ENCODE results near the gene CFAP100.

The CFAP100 gene

DNA sequence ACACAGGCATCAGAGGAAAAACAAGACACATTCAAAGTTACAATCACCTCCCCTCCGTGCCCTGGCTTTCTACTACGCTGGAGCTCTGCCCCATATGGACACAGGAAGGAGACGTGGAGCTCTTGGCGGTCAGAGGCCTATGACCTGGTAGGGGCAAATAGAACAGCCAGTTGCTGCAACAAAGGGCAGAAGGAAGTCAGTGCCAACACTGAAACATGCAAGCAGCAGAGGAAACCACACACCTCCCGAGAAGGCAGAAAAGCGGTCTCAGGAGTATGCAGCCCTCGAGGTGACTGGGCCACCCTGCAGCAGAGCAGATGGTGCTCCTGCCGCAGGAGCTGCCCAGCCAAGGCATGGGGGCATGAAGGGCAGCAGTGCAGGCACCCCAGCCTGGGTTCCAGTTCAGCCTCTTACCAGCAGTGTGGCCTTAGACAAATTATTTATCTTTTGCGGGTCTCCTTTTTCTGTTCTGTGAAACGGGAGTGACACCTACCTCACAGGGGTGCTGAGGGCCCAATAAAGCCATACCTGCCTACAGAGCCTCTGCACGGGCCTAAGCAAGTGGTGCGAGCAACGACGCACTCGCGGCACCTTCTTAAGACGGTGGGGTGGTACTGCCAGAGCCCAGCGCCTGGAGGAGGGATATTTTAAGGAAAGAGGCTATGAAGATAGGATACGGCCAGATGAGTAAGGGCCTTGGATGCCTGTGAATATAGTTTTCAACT, 72.3 kb downstream of the CFAP100 start:
- no peak for DNase-seq (ENCODE audit: low read depth)
- TF ChIP-seq, protein P1, sequence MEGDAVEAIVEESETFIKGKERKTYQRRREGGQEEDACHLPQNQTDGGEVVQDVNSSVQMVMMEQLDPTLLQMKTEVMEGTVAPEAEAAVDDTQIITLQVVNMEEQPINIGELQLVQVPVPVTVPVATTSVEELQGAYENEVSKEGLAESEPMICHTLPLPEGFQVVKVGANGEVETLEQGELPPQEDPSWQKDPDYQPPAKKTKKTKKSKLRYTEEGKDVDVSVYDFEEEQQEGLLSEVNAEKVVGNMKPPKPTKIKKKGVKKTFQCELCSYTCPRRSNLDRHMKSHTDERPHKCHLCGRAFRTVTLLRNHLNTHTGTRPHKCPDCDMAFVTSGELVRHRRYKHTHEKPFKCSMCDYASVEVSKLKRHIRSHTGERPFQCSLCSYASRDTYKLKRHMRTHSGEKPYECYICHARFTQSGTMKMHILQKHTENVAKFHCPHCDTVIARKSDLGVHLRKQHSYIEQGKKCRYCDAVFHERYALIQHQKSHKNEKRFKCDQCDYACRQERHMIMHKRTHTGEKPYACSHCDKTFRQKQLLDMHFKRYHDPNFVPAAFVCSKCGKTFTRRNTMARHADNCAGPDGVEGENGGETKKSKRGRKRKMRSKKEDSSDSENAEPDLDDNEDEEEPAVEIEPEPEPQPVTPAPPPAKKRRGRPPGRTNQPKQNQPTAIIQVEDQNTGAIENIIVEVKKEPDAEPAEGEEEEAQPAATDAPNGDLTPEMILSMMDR (IDR thresholded peaks at IDR 0.05; ENCODE audit: low read length, missing control alignments), result no peak
- H3K4me3 ChIP-seq (replicated peaks; ENCODE audit: low read depth, low read length), result no peak overlapping the region

DNA sequence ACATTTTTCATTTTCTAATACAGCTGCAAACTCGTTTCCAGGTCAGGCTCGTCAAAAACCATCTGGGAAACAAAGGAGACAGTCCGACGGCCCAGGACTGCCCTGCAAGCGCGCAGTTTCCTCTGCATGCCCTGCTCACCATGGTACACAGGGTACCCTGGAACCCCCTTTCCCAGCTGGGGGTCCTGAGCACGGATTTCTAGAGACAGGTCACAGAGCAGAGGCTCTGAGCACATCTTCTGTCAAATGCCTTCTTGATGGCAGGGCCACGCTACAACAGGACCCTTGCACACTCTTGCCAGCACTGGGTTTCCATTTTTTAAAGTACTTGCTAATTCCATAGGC, 72.9 kb downstream of the CFAP100 start:
- DNase-seq (ENCODE audit: low read depth), result no peak
- TF ChIP-seq, protein P1 (IDR thresholded peaks at IDR 0.05; ENCODE audit: low read length, missing control alignments), result no peak
- H3K4me3 ChIP-seq (replicated peaks; ENCODE audit: low read depth, low read length), result no peak overlapping the region

DNA sequence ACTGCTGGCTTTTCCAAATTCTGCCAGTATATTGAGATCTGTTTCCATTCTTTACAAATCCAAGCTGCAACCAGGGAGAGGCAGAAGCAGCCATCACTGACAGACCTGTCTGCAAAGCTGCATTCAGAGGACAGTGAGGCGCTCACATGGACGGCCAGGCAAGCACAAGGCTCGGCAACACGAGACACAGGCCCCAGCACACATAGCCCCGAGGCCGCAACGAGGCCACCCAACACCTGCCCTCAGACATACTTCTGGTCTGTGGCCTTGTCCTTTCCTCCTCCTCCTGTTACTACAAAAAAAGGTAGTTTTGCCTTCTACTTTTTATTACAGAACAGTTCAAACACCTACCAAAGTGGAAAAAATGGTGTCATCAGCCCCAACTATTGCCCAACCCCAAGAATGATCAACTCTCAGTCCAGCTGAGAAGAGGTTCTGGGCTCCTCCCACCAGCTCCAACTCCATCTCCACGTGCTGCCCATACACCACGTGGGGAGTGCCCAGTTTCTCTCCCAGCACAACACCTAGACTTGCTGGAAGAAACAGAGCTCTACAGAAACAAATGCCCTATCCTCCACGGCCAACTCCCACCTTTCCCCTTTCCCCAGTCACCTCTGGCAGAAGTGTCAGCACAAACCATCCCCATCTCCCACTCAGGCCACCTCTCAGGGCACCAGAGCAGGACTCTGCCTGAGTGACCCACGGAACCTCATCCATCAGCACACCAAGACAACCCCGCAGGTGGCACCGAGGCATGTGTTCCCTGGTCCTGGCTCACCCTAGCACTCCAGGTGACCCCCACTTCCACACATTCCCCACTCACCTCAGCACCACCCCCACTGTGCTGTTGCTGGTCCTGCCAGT, 73.6 kb downstream of the CFAP100 start:
- DNase-seq (ENCODE audit: low read depth), result peak; percentile 26
- TF ChIP-seq, protein P1 (IDR thresholded peaks at IDR 0.05; ENCODE audit: low read length, missing control alignments), result no peak
- no peak overlapping the region for H3K4me3 ChIP-seq (replicated peaks; ENCODE audit: low read depth, low read length)

DNA sequence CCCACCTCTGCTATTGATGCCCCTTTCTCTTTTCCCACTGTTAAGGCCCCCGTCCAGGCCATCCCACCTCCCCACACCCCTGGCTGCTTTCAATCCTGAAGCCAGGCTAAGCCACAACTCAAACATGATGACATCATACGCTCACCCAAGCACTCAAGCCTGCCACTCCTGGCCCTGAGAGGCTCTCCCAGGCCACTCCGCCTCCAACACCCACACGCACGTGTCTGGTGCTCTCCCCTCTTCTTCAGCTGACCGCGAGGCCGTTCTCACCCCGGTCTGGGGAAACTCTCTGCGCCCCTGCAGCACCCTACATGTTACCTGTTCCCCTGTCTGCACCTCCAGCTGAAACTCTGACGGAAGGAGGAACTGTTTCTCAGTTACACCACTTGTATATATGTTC, 74.8 kb downstream of the CFAP100 start:
- no peak overlapping the region for H3K4me3 ChIP-seq (replicated peaks; ENCODE audit: low read depth, low read length)
- no peak for DNase-seq (ENCODE audit: low read depth)
- TF ChIP-seq, protein P1 (IDR thresholded peaks at IDR 0.05; ENCODE audit: low read length, missing control alignments), result no peak

DNA sequence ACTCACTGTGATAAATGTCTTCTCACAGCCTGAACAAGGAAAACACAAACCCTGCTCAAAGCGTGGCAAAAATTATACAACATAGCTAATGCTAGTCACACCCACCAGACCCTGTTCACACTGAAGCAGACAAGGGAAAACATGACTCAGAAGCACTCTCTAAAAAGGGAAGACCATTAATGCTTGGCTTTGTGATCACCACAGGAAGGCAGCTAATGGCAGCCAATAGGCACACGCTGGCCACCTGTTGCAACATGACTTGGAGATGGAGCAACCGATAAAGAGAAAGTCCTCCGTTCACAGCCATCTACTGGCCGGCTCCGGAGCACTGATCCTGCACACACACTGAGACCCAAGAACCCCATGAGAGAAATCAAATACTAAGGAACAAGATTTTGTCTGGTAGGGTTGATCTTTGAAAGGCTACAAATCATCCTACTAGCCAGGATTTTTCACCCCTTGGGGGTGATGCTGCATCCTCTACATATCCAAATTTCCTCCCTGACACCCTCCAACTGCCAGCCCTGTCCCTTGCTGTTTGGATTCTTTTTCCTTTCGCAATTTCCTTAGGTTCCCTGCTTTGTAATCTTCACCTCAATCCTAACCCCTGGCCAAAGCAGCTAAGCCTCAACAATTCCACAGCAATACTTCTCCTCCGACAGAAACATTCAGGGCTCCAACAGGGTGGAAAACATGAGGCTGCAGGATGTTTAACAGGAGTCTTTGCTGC, 77.7 kb downstream of the CFAP100 start:
- peak; percentile 79 for DNase-seq (ENCODE audit: low read depth)
- H3K4me3 ChIP-seq (replicated peaks; ENCODE audit: low read depth, low read length), result peak overlapping the region; percentile 6
- TF ChIP-seq, protein P1 (IDR thresholded peaks at IDR 0.05; ENCODE audit: low read length, missing control alignments), result no peak

DNA sequence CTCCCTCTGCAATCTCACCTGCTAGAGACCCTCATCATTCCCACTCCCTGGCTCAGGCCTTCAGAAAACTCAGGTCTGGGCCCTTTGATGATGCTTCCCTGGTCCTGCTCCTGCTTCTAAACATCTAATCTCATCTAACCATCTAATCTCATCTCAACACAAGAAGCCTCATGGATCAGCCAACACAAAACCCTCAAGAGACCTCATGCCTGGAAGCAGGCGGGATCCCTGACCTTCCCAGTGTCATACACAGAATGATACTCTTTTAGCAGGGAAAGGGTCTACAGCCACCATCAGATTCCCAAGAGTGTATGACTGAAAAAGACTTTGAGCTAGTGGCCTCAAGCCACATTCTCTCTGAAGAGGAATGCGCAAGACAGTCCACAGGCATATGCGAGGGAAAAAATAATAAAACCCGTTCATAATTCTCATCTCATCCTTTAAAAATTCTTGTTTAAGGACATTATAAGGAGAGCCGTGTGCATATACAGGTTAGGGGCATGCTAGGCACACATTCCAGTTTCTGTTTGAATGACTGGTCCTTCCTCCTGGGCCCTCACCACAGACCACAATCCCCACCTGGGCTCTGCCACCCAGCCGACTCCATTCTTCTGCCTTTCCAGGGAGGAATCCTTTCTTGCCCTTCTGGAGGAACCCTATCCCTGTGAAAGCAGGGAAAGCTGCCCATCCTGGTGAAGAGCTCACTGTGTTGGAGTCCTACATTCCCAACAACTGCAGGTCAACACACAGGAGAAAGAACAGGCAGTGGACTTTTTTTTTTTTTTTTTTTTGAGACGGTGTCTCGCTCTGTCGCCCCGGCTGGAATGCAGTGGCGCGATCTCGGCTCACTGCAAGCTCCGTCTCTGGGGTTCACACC, 78.8 kb downstream of the CFAP100 start:
- TF ChIP-seq, protein P1 (IDR thresholded peaks at IDR 0.05; ENCODE audit: low read length, missing control alignments), result no peak
- DNase-seq (ENCODE audit: low read depth), result no peak
- H3K4me3 ChIP-seq (replicated peaks; ENCODE audit: low read depth, low read length), result peak overlapping the region; percentile 28

Measured in fibroblast of pulmonary artery (primary cell).